Activated T-cell treated with anti-CD3 and anti-CD28 coated beads, Interleukin-2, amount 50 U/mL, for 1 hour (primary cell): Measurements from ENCODE around the gene RXRG.

ENCODE experiments used
- DNase-seq: peaks from one replicate; pipeline ENCODE4 v3.0.0-alpha.2; 2020

RXRG gene

DNA sequence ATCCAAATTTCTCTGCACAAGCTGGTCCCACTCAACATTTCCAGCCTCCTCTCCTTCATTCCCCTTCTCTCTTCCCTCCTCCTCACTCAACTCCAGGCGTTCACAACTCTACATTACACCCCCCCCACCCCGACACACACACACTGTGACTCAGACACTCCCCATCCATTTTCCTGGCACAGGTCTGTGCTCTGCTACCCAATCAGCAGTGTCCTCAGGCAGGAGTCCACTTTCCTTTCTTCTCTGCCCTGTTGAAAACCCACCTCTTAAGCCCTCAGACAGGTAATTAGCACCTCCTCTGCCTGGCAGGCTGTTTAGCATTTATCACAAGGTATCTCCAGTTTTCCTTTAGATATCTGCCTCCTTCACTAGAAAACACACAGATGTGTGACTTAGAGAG is 79.6 kb downstream of the RXRG start:
- no peak for DNase-seq

DNA sequence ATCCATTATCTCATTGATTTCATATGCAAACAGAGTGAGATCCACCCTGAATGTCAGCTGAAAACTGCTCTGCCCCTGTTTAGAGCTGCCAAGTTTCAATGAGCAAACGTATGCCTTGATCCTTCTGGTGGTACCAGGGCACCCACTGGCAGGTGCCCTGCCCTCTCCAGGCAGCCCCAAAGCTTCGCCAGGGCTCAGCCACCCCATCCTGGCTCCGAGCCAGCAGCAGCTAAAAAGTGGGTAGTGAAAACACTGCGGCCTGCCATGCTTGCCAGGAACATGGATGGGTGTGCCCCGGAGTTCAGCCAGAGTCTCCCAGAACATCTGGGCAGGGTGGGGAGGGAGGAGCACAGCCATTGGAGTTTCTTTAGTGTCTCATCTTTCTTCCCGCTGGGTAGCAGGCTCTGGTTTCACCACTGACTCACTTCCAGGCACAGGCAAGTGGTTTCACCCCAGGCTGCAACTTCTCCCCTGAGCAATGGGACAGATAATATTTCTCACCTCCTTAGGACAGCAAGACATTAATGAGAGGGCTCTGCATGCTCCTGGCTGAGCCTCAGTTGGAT is 80.3 kb downstream of the RXRG start:
- no peak for DNase-seq

DNA sequence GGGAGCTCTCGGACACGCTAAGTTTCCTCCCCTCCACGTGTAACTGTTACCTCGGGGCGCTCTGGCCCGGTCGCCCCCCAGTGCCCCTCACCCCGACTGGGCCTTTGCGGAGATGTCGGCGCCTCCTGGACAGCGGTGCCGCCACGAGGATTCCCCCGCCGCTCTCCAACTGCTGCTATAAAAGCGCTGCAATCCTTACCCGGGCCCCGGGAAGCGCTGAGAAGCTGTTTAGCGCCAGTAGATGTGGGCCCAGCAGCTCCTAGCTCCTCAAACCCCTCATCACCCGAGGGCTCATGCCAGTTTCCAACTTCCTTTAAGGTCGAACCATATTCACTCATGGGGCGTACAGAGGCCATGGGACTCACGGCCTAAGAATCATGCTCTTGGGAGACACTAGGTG is 88.0 kb downstream of the RXRG start:
- DNase-seq = no peak

DNA sequence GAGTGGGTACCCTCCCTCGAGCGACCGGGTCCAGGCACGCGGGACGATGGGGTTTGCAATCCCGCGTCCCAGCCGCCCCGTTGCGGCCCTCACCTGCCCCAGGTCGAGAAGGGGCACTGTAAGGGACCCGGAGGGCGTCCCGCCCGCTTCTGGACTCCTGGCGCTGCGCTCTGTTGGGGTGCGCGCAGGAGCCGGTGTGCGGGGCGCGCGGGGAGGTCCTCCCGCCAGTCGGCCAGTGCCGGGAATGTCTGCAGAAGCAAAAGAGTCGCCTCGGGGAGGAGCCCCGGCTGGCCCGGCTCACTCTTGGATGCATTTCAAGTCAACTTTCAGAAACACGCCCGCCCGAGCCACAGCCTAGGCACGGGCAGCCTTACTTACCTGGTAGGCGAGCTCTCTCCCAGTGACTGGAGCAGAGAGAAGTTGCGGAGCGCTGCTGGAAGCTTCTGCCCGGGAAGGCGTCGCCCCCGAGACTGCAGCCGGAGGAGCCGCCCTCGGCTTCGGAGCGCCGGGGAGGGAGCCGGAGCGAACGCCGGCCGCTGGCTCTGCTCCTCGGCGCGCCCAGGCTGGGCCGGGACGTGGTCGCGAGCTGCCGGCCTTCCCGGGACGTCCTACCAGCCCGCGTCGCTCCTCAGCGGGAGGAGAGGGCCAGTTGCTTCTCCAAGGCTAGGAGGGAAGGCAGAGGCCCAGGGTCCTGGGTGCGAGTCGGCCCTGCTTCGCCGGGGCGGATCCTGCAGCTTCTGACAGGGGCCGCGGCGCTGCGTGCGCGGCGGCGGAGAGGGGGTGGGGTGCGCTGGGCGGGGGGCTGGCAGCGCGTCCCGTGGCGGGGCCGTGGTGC is 88.7 kb downstream of the RXRG start, which contains the start of gene LMX1A:
Gene LMX1A, minus strand, starts transcription at position 739 of the 835 bp plus-strand sequence. CDS start 1,156 bp downstream, outside the sequence.
- no peak for DNase-seq

DNA sequence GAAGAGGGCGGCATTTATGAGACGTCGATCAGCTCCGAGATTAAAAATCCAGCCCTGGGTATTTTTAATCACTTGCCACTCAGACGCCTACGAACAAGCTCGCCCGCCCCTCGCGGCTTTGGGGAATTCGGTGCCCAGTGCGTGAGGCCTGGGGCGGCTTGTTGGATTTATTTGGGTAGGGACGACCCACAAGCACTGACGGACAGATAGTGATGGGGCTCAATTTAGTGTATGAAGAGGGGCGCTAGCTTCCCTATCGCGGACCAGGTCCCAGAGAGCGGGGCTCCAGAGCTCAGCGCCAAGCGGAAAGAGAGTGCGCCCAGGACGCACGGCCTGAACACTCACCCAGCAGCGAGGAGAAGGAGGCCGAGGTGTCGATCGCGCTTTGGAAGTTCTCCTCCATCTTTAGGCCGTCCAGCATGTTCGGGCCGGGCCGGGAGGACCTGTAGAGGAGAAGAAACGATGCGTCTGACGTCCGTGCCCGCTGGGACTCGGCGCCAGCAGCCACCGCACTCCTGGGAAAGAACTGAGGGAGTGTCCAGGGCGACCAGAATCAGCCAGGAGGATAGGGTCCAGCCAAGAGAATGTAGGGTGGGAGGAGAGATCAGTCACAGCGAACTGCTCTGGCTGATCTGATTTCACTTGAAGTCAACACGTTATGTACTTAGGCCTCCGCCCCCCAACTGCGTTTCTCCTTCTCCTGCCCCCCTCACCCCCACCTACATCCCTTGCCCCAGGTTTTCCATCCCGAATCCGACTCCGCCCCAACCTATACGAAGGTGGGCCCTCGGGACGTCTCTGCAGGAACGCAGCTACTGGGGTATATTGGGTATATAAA is 89.6 kb downstream of the RXRG start:
- no peak for DNase-seq

DNA sequence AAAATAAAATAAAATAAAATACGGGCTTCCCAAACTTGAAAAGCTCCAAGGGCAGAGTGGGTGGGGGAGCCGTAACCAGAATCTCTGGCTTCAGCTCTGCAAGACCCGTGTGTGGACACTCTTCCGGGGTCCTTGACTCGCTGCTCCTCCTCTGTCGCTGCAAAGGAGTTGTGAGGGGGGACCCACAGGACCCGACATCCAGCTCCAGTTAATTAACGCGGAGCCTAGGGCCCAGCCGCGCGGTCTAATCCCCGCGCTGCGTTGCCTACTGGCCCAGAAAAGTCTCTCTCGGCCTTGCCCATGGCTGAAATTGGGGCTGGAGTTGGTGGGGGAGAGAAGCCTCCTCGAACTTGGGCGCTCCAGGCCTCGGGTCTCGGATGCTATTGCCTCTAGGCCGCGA is 90.2 kb downstream of the RXRG start:
- DNase-seq = no peak

DNA sequence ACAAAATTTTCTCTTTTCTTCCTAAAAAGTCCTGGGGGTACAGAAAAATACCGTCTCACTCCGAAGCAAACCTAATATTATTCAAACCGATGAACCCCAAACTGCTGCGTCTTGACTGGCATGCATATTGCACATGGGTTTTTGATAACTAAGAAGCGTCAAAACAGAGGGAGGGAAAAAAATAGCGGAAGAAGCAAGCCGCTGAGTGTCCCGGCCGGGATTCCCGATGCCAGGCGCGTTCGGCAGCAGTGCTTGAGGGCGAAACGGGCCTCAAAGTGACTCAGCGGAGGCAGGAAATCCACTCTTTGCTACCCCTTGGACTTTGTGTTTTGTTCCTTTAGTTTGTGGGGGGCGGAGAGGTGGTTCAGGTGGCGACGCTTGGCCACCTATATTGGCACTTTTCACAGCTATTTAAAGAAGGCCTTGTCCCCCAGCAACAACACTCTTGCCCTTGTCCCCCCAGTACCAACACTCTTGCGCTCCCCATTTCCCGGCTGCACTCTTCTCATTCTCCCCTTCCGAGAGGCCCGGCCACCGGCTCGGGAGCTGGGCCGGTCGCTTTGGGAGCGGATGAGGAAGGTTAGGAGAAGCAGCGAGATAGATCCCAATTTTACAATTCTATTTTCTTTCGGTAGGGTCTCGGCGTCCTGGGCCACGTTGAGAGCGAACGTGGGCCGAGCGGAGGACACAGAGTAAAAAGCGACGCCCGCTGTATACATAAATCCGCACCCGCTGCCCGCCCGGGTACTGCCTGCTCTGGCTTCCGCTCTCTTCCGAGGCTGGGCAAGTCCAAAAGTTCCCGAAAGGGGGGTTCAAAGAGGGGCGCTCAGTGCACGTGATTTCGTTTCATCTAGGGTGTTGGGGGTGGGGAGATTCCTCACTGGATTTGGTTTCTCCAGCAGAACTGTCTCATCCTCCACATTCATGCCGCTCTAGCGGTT is 90.9 kb downstream of the RXRG start:
- DNase-seq = no peak

DNA sequence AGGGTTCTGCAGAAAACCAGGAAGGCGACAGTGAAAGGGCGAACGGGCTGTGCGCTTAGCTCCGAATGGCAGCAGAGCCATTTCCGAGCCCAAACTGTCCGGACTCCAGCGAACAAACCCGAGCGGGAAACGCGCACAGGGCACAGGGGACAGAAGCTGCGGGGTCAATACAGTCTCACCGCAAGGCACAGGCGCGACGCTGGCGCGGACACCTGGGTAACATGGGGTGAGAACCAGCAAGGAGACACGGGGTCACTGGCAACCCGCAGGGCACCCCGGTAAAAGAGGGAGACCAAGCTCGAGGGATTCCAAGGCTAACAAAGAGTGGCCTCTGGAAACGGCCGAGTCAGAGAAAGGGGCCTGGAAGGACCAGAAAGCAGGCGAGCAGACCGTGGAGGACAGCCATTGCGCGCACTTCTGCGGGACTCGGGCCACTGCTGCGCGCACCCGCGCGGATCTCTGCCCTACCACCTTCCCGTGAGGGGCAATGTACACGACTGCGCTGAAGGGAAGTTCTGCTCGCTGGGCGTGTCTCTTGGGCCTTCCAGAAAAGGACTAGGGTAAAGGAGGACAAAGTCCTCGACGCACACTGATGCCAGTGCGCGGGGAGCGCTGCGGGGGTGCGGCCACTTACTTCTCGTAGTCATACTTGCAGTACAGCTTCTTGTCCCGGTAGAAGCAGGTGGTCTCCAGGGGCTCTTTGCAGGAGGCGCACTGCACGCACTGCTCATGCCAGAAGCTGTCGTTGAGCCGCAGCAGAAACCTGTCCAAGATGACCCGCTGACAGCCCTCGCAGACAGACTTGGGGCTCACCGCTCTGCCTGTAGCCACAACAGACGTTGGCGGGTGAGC is 92.3 kb downstream of the RXRG start:
- no peak for DNase-seq

DNA sequence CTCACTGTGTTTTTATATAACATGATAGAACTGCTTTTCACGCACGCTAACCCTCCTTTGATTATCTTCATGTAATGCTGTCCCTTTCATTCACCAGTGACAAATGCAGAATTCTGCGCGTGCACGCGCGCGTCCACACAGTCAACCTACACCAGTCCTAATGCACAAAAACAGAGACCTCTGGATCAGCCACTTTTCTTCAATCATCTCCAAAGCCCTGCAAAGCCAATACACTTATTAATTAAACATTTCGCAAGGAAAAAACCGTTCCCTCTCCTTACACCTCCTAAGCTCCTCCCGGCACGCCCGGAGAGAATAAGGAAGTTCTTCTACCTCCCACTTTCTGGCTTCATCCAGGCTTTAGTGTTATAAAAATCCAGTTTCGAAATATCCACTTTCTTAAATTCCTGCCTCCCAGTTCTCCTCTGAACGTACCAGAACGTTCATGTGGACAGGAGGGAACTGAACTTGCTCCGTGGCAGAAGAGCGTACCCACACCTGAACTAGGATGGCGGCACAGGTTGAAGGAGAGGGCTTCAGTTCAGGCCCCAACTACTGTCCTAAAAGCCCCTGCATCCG is 93.0 kb downstream of the RXRG start:
- DNase-seq = no peak
